Measurements from ENCODE around the gene KIF22. TPM values are rescaled to one million over a fixed set of nuclear protein-coding genes. Genes with fewer than 3 reads are reported as not detected.
"Not testable (repeated sequence)": the region's sequence is repeated elsewhere in the genome, so short reads cannot be mapped to it uniquely, and the experiment has no call there.

Gene KIF22
- polyA plus RNA-seq, 1 of the 3 experiments (the other 2 are of a cell fraction): 64.1 TPM

GRCh38 chr16:29748760-29749149 is 41.8 kb upstream of the KIF22 start:
- H3K9me3 ChIP-seq; H3K27ac ChIP-seq (ENCODE audit: low read depth in 2 of 2, low read length in 1 of 2); DNase-seq; H3F3A ChIP-seq (replicated peaks; ENCODE audit: insufficient read depth); POLR2A ChIA-PET; H2AFZ ChIP-seq (ENCODE audit: low read depth); H3K9me2 ChIP-seq; H3K4me3 ChIP-seq (ENCODE audit: low read depth in 2 of 2, low read length in 1 of 2); H4K20me1 ChIP-seq (ENCODE audit: insufficient read depth); H3K4me1 ChIP-seq (ENCODE audit: control insufficient read depth in 1 of 2, insufficient read depth in 2 of 2, low read depth in 1 of 2, low read length in 1 of 2); H3K27me3 ChIP-seq (ENCODE audit: insufficient read depth); H3K79me2 ChIP-seq (ENCODE audit: insufficient read depth); H3K36me3 ChIP-seq (replicated peaks in 1 of 2; ENCODE audit: control insufficient read depth in 1 of 2, insufficient read depth in 2 of 2, low read length in 1 of 2); H3K4me2 ChIP-seq; H3K9ac ChIP-seq: not testable (repeated sequence)
- CTCF ChIA-PET: interaction anchor here (1.1 to 1.9 kb wide), 3 partner anchors 10 to 19 kb away, joined by 3 to 7 read pairs (median 3); no protein-coding TSS in a partner anchor
- 91% methylated on average over 4 of the region's 4 CpGs for WGBS (ENCODE audit: low lambda C conversion rate)

DNA sequence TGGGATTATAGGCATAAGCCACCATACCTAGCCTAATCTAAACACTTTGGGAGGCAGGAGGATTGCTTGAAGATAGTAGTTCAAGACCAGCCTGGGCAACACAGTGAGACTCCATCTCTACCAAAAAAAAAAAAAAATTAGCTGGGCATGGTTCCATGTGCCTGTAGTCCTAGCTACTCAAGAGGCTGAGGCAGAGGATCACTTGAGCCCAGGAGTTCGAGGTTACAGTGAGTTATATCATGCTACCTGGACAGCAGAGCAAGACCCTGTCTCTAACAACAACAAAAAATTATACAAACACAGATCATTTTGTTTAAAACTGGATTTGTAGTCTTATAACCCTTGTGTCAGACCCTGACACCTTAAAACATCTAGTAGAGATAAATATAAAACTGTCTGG is 37.0 kb upstream of the KIF22 start:
- no peaks in the 10 kb centered on the region for H3K9me2 ChIP-seq
- ChIA-PET POLR2A (no interaction called here), CTCF (no interaction called here)
- no peak overlapping the region for H3K4me2 ChIP-seq
- no peak for DNase-seq
- H3K4me3 ChIP-seq (ENCODE audit: low read depth in 2 of 2, low read length in 1 of 2): no peak overlapping the region
- no peak overlapping the region for H3K27ac ChIP-seq (ENCODE audit: low read depth in 2 of 2, low read length in 1 of 2)
- H3F3A ChIP-seq (replicated peaks; ENCODE audit: insufficient read depth): no peaks in the 10 kb centered on the region
- H3K9ac ChIP-seq: no peak overlapping the region
- H2AFZ ChIP-seq (ENCODE audit: low read depth): no peak overlapping the region
- no peaks in the 10 kb centered on the region for H3K27me3 ChIP-seq (ENCODE audit: insufficient read depth)
- no peaks in the 10 kb centered on the region for H3K4me1 ChIP-seq (ENCODE audit: control insufficient read depth in 1 of 2, insufficient read depth in 2 of 2, low read depth in 1 of 2, low read length in 1 of 2)
- 11% methylated on average over 1 of the region's 1 CpG for WGBS (ENCODE audit: low lambda C conversion rate)
- H3K9me3 ChIP-seq: no peaks in the 10 kb centered on the region
- no peak for TF ChIP-seq FOXM1 (IDR thresholded peaks at IDR 0.05; ENCODE audit: low read depth)
- TF ChIP-seq EP300 (IDR thresholded peaks at IDR 0.05; ENCODE audit: borderline replicate concordance in 1 of 2, low read depth in 1 of 2, low read length in 1 of 2): no peak
- TF ChIP-seq USF1 (IDR thresholded peaks at IDR 0.05; ENCODE audit: borderline replicate concordance, low read depth): no peak
- no peaks in the 10 kb centered on the region for H4K20me1 ChIP-seq (ENCODE audit: insufficient read depth)
- H3K79me2 ChIP-seq (ENCODE audit: insufficient read depth): no peaks in the 10 kb centered on the region
- H3K36me3 ChIP-seq (replicated peaks in 1 of 2; ENCODE audit: control insufficient read depth in 1 of 2, insufficient read depth in 2 of 2, low read length in 1 of 2): no peaks in the 10 kb centered on the region

GRCh38 chr16:29756654-29757053 is 33.9 kb upstream of the KIF22 start:
- 73% methylated on average over 1 of the region's 1 CpG for WGBS (ENCODE audit: low lambda C conversion rate)
- Histone ChIP-seq H3K4me3 (ENCODE audit: low read depth in 2 of 2, low read length in 1 of 2) (no peak overlapping the region), H3K4me2 (no peak overlapping the region), H3K9ac (no peak overlapping the region), H3F3A (replicated peaks; ENCODE audit: insufficient read depth) (no peaks in the 10 kb centered on the region), H4K20me1 (ENCODE audit: insufficient read depth) (no peaks in the 10 kb centered on the region), H3K27ac (ENCODE audit: low read depth in 2 of 2, low read length in 1 of 2) (no peak overlapping the region), H3K4me1 (ENCODE audit: control insufficient read depth in 1 of 2, insufficient read depth in 2 of 2, low read depth in 1 of 2, low read length in 1 of 2) (no peaks in the 10 kb centered on the region), H3K36me3 (replicated peaks in 1 of 2; ENCODE audit: control insufficient read depth in 1 of 2, insufficient read depth in 2 of 2, low read length in 1 of 2) (no peaks in the 10 kb centered on the region), H3K9me3 (no peaks in the 10 kb centered on the region), H3K9me2 (no peaks in the 10 kb centered on the region), H3K27me3 (ENCODE audit: insufficient read depth) (no peaks in the 10 kb centered on the region), H3K79me2 (ENCODE audit: insufficient read depth) (no peaks in the 10 kb centered on the region), H2AFZ (ENCODE audit: low read depth) (no peak overlapping the region)
- CTCF ChIA-PET: interaction anchor here (1.2 kb wide), 1 partner anchor 56 kb away, joined by 3 read pairs; no protein-coding TSS in a partner anchor
- TF ChIP-seq RCOR1 (IDR thresholded peaks at IDR 0.05; ENCODE audit: low read length): no peak
- no peak for TF ChIP-seq CHD2 (IDR thresholded peaks at IDR 0.05; ENCODE audit: low read length, partially characterized antibody)
- TF ChIP-seq TEAD4 (IDR thresholded peaks at IDR 0.05; ENCODE audit: borderline replicate concordance, insufficient read depth): no peak
- TF ChIP-seq, protein P1, sequence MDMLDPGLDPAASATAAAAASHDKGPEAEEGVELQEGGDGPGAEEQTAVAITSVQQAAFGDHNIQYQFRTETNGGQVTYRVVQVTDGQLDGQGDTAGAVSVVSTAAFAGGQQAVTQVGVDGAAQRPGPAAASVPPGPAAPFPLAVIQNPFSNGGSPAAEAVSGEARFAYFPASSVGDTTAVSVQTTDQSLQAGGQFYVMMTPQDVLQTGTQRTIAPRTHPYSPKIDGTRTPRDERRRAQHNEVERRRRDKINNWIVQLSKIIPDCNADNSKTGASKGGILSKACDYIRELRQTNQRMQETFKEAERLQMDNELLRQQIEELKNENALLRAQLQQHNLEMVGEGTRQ (IDR thresholded peaks at IDR 0.05; ENCODE audit: borderline replicate concordance, low read depth, low read length): no peak
- TF ChIP-seq MXI1 (IDR thresholded peaks at IDR 0.05; ENCODE audit: low read depth, low read length): no peak
- TF ChIP-seq, protein P2, sequence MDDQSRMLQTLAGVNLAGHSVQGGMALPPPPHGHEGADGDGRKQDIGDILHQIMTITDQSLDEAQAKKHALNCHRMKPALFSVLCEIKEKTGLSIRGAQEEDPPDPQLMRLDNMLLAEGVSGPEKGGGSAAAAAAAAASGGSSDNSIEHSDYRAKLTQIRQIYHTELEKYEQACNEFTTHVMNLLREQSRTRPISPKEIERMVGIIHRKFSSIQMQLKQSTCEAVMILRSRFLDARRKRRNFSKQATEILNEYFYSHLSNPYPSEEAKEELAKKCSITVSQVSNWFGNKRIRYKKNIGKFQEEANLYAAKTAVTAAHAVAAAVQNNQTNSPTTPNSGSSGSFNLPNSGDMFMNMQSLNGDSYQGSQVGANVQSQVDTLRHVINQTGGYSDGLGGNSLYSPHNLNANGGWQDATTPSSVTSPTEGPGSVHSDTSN (IDR thresholded peaks at IDR 0.05): no peak
- no peak for TF ChIP-seq RFX5 (IDR thresholded peaks at IDR 0.05; ENCODE audit: low read length)
- DNase-seq: no peak
- POLR2A ChIA-PET: interaction anchor here (0.6 kb wide), 1 partner anchor 77 kb away, joined by 6 read pairs; no protein-coding TSS in a partner anchor

- H3K4me1 ChIP-seq (ENCODE audit: control insufficient read depth in 1 of 2, insufficient read depth in 2 of 2, low read depth in 1 of 2, low read length in 1 of 2); H2AFZ ChIP-seq (ENCODE audit: low read depth); DNase-seq; H3K27ac ChIP-seq (ENCODE audit: low read depth in 2 of 2, low read length in 1 of 2); H3K9me2 ChIP-seq; H3K9me3 ChIP-seq; H3F3A ChIP-seq (replicated peaks; ENCODE audit: insufficient read depth); H3K4me2 ChIP-seq; H3K9ac ChIP-seq; H3K4me3 ChIP-seq (ENCODE audit: low read depth in 2 of 2, low read length in 1 of 2); H3K27me3 ChIP-seq (ENCODE audit: insufficient read depth); H3K79me2 ChIP-seq (ENCODE audit: insufficient read depth); H3K36me3 ChIP-seq (replicated peaks in 1 of 2; ENCODE audit: control insufficient read depth in 1 of 2, insufficient read depth in 2 of 2, low read length in 1 of 2); H4K20me1 ChIP-seq (ENCODE audit: insufficient read depth): not testable (repeated sequence)
- ChIA-PET POLR2A (interaction anchor here (0.6 kb wide), 1 partner anchor 78 kb away, joined by 6 read pairs; no protein-coding TSS in a partner anchor), CTCF (interaction anchor here (1.2 kb wide), 1 partner anchor 57 kb away, joined by 3 read pairs; no protein-coding TSS in a partner anchor)
- WGBS (ENCODE audit: low lambda C conversion rate): 75% methylated on average over 8 of the region's 8 CpGs
Measured at GRCh38 chr16:29757086-29757485, 33.5 kb upstream of the KIF22 start.

All from SK-N-SH (cell line).